Central memory CD4-positive, alpha-beta T cell (primary cell): Measurements from ENCODE around the gene TM7SF2.
A peak's percentile ranks its signal among the peaks of the same experiment; 100 is the strongest.

ENCODE experiments used
- DNase-seq: peaks from one replicate; pipeline ENCODE4 v3.0.0; 2022

The TM7SF2 gene

GRCh38 chr11:65090628-65091027 is 21.0 kb upstream of the TM7SF2 start:
- no peak for DNase-seq

DNA sequence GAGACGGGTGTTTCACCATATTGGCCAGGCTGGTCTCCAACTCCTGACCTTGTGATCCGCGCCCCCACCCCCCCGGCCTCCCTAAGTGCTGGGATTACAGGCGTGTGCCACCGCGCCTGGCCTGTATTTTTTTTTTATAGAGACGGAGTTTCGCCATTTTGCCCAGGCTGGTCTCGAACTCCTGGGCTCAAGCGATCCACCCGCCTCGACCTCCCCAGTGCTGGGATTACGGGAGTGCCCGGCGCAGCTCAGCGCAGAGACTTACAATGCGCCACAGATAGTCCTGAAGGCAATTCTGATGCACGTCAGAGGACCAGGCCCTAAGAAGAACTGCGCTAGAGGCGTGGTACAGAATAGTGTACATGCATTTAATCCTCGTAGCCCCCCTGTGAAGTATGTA is 16.2 kb upstream of the TM7SF2 start:
- no peak for DNase-seq

- peak; percentile 84 for DNase-seq
Observed at GRCh38 chr11:65095974-65096806, 15.5 kb upstream of the TM7SF2 start, which contains the start of gene VPS51. TSS of gene VPS51 (plus strand) at chr11:65096214. CDS start at chr11:65096251, 37 bp downstream.

- no peak for DNase-seq
Observed at GRCh38 chr11:65096926-65097325, 14.7 kb upstream of the TM7SF2 start.

DNA sequence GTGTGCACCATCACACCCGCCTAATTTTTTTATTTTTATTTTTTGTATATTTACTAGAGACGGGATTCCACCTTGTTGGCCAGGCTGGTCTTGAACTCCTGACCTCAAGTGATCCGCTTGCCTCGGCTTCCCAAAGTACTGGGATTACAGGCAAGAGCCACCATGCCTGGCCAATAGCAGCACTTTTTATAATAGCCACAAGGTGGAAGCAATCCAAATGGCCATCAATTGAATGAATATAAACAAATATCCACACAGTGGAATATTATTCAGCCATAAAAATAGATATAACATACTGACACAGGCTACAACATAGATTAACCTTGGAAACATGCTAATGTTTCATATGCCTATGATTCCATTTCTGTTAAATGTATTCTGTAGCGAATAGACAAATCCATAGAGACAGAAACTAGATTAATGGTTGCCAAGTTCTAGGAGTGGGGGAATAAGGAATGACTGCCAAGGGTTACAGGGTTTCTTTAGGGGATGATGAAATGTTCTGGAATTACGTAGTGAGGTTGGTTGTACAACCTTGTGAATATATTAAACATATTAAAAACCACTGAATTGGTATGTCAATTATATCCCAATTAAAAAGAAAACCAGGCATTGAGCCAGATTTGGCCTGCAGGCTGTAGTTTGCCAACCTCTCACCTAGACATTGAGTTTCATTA is 10.9 kb upstream of the TM7SF2 start:
- no peak for DNase-seq

DNA sequence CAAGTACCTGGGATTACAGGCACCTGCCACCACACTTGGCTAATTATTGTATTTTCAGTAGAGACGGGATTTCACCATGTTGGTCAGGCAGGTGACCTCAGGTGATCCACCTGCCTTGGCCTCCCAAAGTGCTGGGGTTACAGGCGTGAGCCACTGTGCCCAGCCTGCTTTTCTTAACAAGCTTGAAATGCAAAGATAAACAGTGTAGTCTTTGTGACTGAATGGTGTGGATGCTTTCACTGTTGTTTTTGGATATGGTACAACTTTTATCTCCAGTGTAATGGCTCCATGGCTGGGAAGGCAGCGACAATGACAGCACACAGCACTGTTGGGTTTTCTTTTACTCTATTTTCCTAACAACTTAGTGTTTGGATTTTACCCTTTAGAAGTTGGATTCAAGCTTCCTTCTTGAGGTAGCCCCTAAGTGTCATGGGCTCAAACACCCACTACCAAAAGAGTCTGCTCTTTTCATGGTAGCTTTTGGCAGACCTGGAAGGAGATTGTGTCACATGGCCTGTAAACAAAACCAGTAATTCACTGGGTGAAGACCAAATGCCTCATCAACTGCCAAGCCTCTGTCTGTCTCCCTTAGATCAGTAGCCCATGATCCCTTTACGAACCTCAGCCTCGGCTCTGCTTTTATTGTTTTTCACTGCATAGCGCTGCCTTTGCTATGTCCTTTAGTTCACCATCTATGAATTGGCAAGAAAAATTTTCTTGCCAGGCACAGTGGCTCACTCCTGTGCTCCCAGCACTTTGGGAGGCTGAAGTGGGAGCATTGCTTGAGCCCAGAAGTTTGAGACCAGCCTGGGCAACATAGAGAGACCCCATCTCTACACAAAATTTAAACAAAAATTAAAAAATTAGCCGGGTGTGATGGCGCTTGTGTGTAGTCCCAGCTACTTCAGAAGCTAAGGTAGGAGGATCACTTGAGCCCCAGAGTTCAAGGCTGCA is 9.3 kb upstream of the TM7SF2 start:
- DNase-seq = no peak

- no peak for DNase-seq
Observed at GRCh38 chr11:65103476-65103875, 8.2 kb upstream of the TM7SF2 start.

DNA sequence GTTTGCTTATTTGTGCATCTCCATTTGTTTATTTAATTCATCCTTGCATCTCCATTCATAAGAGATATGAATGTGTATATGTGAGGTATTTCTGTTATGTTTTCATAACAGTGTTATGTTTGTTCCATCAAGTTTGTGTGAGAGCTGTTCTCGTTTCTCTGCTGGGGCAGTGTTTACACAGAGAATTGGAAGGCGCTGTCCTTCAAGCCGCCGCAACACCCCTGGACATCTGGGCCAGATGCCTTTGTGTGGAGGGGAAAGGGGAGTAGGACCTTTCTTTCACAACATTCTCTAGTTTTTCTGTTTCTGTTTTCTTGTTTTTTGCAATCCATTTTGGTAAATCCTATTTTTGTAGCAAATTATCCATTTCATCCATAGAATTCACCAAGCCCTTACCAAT is 7.0 kb upstream of the TM7SF2 start:
- DNase-seq = no peak

GRCh38 chr11:65107078-65107477 is 4.6 kb upstream of the TM7SF2 start:
- DNase-seq = no peak

DNA sequence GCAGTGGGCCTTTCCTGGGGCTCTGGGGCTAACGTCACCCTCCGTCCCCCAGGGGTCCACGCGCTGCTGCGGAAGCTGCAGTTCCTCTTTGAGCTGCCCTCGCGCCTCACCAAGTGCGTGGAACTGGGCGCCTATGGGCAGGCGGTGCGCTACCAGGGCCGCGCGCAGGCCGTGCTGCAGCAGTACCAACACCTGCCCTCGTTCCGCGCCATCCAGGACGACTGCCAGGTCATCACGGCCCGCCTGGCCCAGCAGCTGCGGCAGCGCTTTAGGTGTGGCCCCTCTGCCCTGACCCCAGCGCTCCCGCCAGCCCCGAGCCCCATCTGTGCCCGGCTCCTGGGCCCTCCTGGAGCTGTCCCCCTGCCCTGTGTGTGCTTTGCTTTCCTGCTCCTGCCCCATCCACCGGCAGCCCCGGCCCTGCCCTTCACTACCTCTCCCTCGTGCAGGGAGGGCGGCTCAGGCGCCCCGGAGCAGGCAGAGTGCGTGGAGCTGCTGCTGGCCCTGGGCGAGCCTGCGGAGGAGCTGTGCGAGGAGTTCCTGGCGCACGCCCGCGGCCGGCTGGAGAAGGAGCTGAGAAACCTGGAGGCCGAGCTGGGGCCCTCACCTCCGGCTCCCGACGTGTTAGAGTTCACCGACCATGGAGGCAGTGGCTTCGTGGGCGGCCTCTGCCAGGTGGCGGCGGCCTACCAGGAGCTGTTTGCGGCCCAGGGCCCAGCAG is 3.8 kb upstream of the TM7SF2 start:
- DNase-seq = no peak

GRCh38 chr11:65108469-65109123 is 3.1 kb upstream of the TM7SF2 start:
- no peak for DNase-seq

DNA sequence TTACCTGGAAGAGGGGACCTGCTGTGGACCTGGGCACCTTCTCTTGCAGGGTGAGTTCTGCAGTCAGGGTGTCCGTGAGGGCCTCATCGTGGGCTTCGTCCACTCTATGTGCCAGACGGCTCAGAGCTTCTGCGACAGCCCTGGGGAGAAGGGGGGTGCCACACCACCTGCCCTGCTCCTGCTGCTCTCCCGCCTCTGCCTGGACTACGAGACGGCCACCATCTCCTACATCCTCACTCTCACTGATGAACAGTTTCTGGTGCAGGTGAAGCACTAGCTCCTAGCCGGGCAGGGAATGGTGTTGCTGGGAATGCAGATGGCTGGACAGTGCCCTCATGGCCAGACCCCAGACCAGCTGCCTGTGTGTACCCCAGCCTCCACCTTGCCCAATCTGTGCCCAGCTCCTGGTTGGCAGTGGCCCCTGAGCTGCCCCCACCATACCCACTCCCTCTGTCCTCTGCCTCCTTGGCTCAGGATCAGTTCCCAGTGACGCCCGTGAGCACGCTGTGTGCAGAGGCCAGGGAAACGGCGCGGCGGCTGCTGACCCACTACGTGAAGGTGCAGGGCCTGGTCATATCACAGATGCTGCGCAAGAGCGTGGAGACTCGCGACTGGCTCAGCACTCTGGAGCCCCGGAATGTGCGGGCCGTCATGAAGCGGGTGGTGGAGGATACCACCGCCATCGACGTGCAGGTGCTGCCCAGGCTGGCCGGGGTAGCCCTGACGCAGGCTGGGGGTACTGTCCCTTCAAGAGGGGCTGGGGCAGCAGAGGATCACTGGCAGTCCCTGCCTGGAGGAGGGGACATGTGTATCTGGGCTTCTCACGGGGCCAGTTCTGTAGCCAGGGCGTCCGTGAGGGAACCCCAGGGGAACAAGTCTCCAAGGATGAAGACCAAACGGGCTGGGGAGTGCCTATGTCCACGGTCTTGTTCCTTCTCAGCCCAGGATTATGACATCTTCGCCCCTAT is 2.2 kb upstream of the TM7SF2 start:
- DNase-seq = no peak

DNA sequence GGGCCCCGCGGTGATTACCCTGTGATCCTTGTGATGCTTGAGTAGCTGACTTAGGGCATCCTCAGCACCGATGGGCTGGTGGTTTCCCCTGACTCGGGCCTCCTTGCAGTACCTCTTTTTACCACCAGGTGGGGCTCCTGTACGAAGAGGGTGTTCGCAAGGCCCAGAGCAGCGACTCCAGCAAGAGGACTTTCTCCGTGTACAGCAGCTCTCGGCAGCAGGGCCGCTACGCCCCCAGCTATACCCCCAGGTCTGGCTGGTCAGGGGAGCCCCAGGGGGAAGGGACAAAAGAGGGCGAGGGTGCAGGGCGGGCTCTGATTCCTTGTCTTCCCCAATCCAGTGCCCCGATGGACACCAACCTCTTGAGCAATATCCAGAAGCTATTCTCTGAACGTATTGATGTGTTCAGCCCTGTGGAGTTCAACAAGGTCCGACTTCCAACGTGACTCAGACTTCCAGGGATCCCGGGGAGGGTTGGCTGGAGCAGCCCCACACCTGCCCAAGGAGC is 1.3 kb upstream of the TM7SF2 start:
- DNase-seq = peak; percentile 87

DNA sequence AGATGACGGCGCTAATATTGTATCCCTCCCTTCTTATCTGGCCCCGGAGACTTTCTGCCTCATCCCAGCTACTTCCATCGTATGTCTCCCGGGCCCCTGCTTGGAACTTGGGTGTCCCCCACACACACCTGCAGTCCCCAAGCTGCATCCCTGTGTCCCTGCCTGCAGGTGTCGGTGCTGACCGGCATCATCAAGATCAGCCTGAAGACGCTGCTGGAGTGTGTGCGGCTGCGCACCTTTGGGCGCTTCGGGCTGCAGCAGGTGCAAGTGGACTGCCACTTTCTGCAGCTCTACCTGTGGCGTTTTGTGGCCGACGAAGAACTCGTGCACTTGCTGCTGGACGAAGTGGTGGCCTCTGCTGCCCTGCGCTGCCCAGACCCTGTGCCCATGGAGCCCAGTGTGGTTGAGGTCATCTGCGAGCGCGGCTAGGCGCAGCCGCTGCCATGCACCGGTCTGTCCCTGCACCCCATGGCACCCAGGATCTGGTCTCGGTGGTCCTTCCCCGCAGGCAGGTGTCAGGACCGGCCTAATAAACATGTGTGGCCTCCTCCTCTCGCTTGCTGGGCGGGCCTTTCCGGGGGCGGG is 421 bp upstream of the TM7SF2 start:
- no peak for DNase-seq

DNA sequence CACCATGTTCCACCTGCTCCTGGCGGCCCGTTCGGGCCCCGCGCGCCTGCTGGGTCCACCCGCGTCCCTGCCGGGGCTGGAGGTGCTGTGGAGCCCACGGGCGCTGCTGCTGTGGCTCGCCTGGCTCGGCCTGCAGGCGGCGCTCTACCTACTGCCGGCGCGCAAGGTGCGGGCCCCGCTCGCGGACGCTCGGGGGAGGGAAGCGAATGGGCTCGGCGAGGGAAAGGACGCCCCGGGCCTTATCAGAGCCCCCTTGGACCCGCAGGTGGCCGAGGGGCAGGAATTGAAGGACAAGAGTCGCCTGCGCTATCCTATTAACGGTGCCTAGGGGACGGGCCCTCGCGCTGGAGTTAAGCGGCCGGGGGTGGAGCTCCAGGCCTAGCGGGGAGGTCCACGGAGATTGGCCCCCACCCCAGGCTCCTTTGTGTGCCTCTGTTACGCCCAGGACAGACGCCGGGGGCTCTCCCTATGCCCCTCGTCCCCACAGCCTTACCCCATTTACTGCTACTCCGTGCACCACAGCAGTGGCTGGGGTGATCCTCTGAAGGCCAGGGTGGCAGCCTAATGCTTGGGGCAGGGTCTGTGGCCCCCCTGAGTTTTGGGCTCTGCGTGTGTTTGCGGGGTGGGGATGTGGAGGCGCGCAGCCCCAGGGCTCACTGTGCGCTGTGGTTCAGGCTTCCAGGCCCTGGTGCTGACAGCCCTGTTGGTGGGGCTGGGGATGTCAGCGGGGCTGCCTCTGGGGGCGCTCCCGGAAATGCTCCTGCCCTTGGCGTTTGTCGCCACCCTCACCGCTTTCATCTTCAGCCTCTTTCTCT is 1.1 kb downstream of the TM7SF2 start:
- DNase-seq = peak; percentile 74

DNA sequence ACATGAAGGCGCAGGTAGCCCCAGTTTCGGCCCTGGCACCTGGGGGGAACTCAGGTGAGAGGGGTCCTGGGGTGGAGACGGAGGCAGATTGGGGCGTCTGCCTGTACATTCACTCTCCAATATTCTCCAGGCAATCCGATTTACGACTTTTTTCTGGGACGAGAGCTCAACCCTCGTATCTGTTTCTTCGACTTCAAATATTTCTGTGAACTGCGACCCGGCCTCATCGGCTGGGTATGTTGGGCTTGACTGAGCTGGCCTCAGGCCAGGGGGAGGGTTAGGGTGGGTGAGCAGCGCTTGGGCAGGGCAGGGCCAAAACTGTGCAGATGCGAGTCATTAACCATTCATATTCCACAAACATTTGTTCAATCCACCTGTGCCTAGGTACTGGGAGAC is 1.7 kb downstream of the TM7SF2 start:
- DNase-seq = no peak

DNA sequence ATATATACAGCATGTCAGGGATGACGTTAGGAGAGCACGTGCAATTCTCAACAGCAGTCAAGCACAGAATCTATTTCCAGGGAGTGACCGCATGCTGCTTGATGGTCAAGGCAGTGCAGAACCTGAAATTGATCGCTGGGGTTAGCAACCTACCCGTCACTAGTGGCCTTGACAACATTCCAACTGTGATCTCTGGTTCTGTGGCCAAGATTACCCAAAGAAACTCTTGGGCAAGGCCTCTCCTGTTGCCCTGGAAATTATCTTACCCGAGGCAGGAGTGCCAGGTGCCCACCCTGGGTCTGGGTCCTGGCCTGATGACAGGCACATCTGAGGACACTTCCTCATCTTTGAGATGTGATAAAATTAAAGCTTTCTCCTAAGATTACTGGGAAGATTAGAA is 2.2 kb downstream of the TM7SF2 start:
- no peak for DNase-seq

DNA sequence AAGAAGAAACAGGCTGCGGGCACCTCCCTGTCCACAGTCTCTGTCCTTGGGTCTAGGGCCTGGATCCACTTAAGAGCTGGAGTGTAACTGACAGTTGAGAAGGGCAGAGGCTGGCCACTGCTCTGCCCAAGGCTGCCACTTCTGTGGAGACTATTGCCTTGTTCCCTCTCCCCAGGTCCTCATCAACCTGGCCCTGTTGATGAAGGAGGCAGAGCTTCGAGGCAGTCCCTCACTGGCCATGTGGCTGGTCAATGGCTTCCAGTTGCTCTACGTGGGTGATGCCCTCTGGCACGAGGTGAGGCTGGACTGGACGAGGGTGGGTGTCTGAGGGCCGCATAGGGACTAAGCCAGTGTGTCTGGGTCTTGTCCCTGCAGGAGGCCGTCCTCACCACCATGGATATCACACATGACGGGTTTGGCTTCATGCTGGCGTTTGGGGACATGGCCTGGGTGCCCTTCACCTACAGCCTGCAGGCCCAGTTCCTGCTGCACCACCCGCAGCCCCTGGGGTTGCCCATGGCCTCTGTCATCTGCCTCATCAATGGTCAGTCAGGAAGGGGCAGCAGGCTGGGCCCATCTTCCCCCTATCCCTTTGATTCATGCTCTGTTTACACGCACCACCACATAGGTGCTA is 3.0 kb downstream of the TM7SF2 start:
- DNase-seq = no peak
